ENCODE measurements around the gene NPBWR2.

Gene NPBWR2

DNA sequence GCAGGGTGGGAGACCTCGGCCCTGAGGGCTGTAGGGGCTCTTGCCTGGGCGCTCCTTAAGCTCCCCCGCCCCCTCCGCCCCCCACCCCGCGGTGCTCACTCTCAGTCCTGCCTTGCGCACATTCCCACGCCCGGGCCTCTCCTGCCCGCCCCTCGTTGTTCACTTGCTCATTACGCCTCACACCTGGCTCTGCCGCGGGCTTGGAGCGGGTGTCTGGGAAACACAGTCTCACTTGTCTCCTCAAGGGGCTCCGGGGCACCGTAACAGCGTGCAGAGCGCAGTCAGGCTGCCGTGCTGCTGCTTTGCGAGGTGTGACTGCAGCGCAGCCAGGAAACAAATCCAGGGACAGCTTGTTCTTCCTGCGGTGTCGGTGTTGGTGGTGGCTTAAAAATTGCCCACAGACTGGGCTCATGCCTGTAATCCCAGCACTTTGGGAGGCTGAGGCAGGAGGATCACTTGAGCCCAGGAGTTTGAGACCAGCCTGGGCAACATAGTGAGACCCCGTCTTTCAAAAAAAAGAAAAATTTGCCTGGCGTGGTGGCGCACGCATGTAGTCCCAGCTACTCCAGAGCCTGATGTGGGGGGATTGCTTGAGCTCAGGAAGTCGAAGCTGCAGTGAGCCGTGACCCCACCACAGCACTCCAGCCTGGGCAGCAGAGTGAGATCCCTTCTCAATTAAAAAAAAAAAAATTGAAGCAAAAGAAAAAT, 4.6 kb downstream of the NPBWR2 start:
- H3K4me3 ChIP-seq (IDR thresholded peaks at IDR 0.05; ENCODE audit: insufficient read depth, low read depth, low read length) = no peak overlapping the region
- H3K9ac ChIP-seq = no peak overlapping the region
- no peak overlapping the region; the same call in 1 of the 2 replicates for H3K4me2 ChIP-seq
- no peak overlapping the region for H2AFZ ChIP-seq (ENCODE audit: low read depth)
- H3K79me2 ChIP-seq (ENCODE audit: insufficient read depth, low read depth) = no peaks in the 10 kb centered on the region
- H3K36me3 ChIP-seq (ENCODE audit: insufficient read depth) = no peaks in the 10 kb centered on the region
- TF ChIP-seq, protein P1, sequence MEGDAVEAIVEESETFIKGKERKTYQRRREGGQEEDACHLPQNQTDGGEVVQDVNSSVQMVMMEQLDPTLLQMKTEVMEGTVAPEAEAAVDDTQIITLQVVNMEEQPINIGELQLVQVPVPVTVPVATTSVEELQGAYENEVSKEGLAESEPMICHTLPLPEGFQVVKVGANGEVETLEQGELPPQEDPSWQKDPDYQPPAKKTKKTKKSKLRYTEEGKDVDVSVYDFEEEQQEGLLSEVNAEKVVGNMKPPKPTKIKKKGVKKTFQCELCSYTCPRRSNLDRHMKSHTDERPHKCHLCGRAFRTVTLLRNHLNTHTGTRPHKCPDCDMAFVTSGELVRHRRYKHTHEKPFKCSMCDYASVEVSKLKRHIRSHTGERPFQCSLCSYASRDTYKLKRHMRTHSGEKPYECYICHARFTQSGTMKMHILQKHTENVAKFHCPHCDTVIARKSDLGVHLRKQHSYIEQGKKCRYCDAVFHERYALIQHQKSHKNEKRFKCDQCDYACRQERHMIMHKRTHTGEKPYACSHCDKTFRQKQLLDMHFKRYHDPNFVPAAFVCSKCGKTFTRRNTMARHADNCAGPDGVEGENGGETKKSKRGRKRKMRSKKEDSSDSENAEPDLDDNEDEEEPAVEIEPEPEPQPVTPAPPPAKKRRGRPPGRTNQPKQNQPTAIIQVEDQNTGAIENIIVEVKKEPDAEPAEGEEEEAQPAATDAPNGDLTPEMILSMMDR (conservative IDR thresholded peaks at IDR 0.05; ENCODE audit: low read depth, low read length) = no peak
- H3K27ac ChIP-seq = no peak overlapping the region
- H3K27me3 ChIP-seq (ENCODE audit: insufficient read depth, low read depth) = peaks cover 90% of the 10 kb centered on the region
- H3K4me1 ChIP-seq (ENCODE audit: low read depth, poor library complexity, severe bottlenecking) = no peaks in the 10 kb centered on the region
- no peaks in the 10 kb centered on the region for H4K20me1 ChIP-seq (ENCODE audit: insufficient read depth)

- H3K36me3 ChIP-seq (ENCODE audit: insufficient read depth) = no peaks in the 10 kb centered on the region
- no peaks in the 10 kb centered on the region for H3K4me1 ChIP-seq (ENCODE audit: low read depth, poor library complexity, severe bottlenecking)
- H2AFZ ChIP-seq (ENCODE audit: low read depth) = peak overlapping the region; percentile 6; the same call in 1 of the 2 replicates
- peaks cover 90% of the 10 kb centered on the region for H3K27me3 ChIP-seq (ENCODE audit: insufficient read depth, low read depth)
- no peak overlapping the region for H3K9ac ChIP-seq
- H3K27ac ChIP-seq = no peak overlapping the region
- H3K4me2 ChIP-seq = peak overlapping the region; percentile 60
- TF ChIP-seq, protein P1 (conservative IDR thresholded peaks at IDR 0.05; ENCODE audit: low read depth, low read length) = peak; percentile 77
- H3K79me2 ChIP-seq (ENCODE audit: insufficient read depth, low read depth) = no peaks in the 10 kb centered on the region
- H3K4me3 ChIP-seq (IDR thresholded peaks at IDR 0.05; ENCODE audit: insufficient read depth, low read depth, low read length) = no peak overlapping the region
- H4K20me1 ChIP-seq (ENCODE audit: insufficient read depth) = no peaks in the 10 kb centered on the region
Measured at GRCh38 chr20:64101731-64102621, 5.4 kb downstream of the NPBWR2 start.

GRCh38 chr20:64100946-64101688, 6.2 kb downstream of the NPBWR2 start:
- Histone ChIP-seq H3K4me2 (no peak overlapping the region; the same call in 1 of the 2 replicates), H3K4me1 (ENCODE audit: low read depth, poor library complexity, severe bottlenecking) (no peaks in the 10 kb centered on the region), H3K79me2 (ENCODE audit: insufficient read depth, low read depth) (no peaks in the 10 kb centered on the region), H2AFZ (ENCODE audit: low read depth) (no peak overlapping the region), H3K27ac (no peak overlapping the region), H3K4me3 (IDR thresholded peaks at IDR 0.05; ENCODE audit: insufficient read depth, low read depth, low read length) (no peak overlapping the region), H4K20me1 (ENCODE audit: insufficient read depth) (no peaks in the 10 kb centered on the region), H3K36me3 (ENCODE audit: insufficient read depth) (no peaks in the 10 kb centered on the region), H3K9ac (no peak overlapping the region), H3K27me3 (ENCODE audit: insufficient read depth, low read depth) (peaks cover 86% of the 10 kb centered on the region)
- TF ChIP-seq, protein P1 (conservative IDR thresholded peaks at IDR 0.05; ENCODE audit: low read depth, low read length) = no peak

GRCh38 chr20:64100566-64100888, 6.8 kb downstream of the NPBWR2 start:
- Histone ChIP-seq H2AFZ (ENCODE audit: low read depth) (no peak overlapping the region), H3K4me2 (no peak overlapping the region), H3K27me3 (ENCODE audit: insufficient read depth, low read depth) (peaks cover 87% of the 10 kb centered on the region), H3K4me3 (IDR thresholded peaks at IDR 0.05; ENCODE audit: insufficient read depth, low read depth, low read length) (no peak overlapping the region), H3K27ac (no peak overlapping the region), H3K4me1 (ENCODE audit: low read depth, poor library complexity, severe bottlenecking) (no peaks in the 10 kb centered on the region), H3K79me2 (ENCODE audit: insufficient read depth, low read depth) (no peaks in the 10 kb centered on the region), H3K36me3 (ENCODE audit: insufficient read depth) (no peaks in the 10 kb centered on the region), H4K20me1 (ENCODE audit: insufficient read depth) (no peaks in the 10 kb centered on the region), H3K9ac (no peak overlapping the region)
- TF ChIP-seq, protein P1 (conservative IDR thresholded peaks at IDR 0.05; ENCODE audit: low read depth, low read length) = no peak
